ENCODE data around the gene RERE. TPM values are rescaled to one million over a fixed set of nuclear protein-coding genes. Genes with fewer than 3 reads are reported as not detected.

Gene RERE
- polyA plus RNA-seq, 1 of the 3 experiments (the other 2 are of a cell fraction): 8.1 TPM

GRCh38 chr1:8555582-8555981, 261.9 kb downstream of the RERE start:
- H3K79me2 ChIP-seq (ENCODE audit: insufficient read depth): peaks cover 16% of the 10 kb centered on the region
- CTCF ChIA-PET: interaction anchor here (1.0 to 3.3 kb wide), 6 partner anchors 15 to 293 kb away, joined by 3 to 10 read pairs (median 4); no protein-coding TSS in a partner anchor
- TF ChIP-seq CHD2 (IDR thresholded peaks at IDR 0.05; ENCODE audit: low read length, partially characterized antibody) (no peak), IRF3 (IDR thresholded peaks at IDR 0.05; ENCODE audit: low read depth, low read length) (no peak), RFX5 (IDR thresholded peaks at IDR 0.05; ENCODE audit: low read length) (no peak), ELF1 (IDR thresholded peaks at IDR 0.05) (no peak), USF1 (IDR thresholded peaks at IDR 0.05; ENCODE audit: borderline replicate concordance, low read depth) (no peak), POLR2AphosphoS5 (IDR thresholded peaks at IDR 0.05; ENCODE audit: low read depth, low read length) (no peak), YY1 (IDR thresholded peaks at IDR 0.05; ENCODE audit: low read depth) (no peak), SIN3A (IDR thresholded peaks at IDR 0.05; ENCODE audit: borderline replicate concordance, low read depth, low read length) (no peak), RAD21 (IDR thresholded peaks at IDR 0.05; ENCODE audit: low read length) (no peak), MAX (IDR thresholded peaks at IDR 0.05; ENCODE audit: low read depth) (no peak), RXRA (IDR thresholded peaks at IDR 0.05; ENCODE audit: borderline replicate concordance, low read depth) (no peak), TCF12 (IDR thresholded peaks at IDR 0.05) (no peak), GABPA (IDR thresholded peaks at IDR 0.05; ENCODE audit: low read depth) (no peak), ZBTB33 (IDR thresholded peaks at IDR 0.05; ENCODE audit: borderline replicate concordance, low read depth) (no peak), CTCF (IDR thresholded peaks at IDR 0.05) (no peak), TAF1 (IDR thresholded peaks at IDR 0.05; ENCODE audit: borderline replicate concordance, low read depth, low read length) (no peak), MXI1 (IDR thresholded peaks at IDR 0.05; ENCODE audit: low read depth, low read length) (no peak), SMC3 (IDR thresholded peaks at IDR 0.05; ENCODE audit: low read depth, low read length) (no peak), EP300 (IDR thresholded peaks at IDR 0.05; ENCODE audit: borderline replicate concordance in 1 of 2, low read depth in 1 of 2, low read length in 1 of 2) (no peak), FOSL2 (IDR thresholded peaks at IDR 0.05; ENCODE audit: borderline replicate concordance, low read depth) (no peak)

More at GRCh38 chr1:8555582-8555981, 261.9 kb downstream of the RERE start:
- H3F3A ChIP-seq (replicated peaks; ENCODE audit: insufficient read depth): peaks cover 7% of the 10 kb centered on the region
- no peak overlapping the region; the same call in 1 of the 2 replicates for H3K4me2 ChIP-seq
- POLR2A ChIA-PET: no interaction called here
- no peaks in the 10 kb centered on the region for H3K27me3 ChIP-seq (ENCODE audit: insufficient read depth)
- peaks cover 2 to 5% of the 10 kb centered on the region in 2 experiments; a peak in 3 of 4 replicates for H3K4me1 ChIP-seq (ENCODE audit: control insufficient read depth in 1 of 2, insufficient read depth in 2 of 2, low read depth in 1 of 2, low read length in 1 of 2)
- peaks cover 8 to 10% of the 10 kb centered on the region in 2 experiments for H3K36me3 ChIP-seq (replicated peaks in 1 of 2; ENCODE audit: control insufficient read depth in 1 of 2, insufficient read depth in 2 of 2, low read length in 1 of 2)
- DNase-seq: no peak
- no peaks in the 10 kb centered on the region for H3K9me3 ChIP-seq
- no peak overlapping the region for H2AFZ ChIP-seq (ENCODE audit: low read depth)
- H3K4me3 ChIP-seq (ENCODE audit: low read depth in 2 of 2, low read length in 1 of 2): no peak overlapping the region
- H3K9ac ChIP-seq: no peak overlapping the region
- no peaks in the 10 kb centered on the region for H4K20me1 ChIP-seq (ENCODE audit: insufficient read depth)
- H3K27ac ChIP-seq (ENCODE audit: low read depth in 2 of 2, low read length in 1 of 2): peak overlapping the region in 1 of 2 experiments; percentile 59; a peak in 1 of 4 replicates
- no peaks in the 10 kb centered on the region for H3K9me2 ChIP-seq

Measured in SK-N-SH (cell line).